ENCODE results near the gene STX18.

STX18 gene

DNA sequence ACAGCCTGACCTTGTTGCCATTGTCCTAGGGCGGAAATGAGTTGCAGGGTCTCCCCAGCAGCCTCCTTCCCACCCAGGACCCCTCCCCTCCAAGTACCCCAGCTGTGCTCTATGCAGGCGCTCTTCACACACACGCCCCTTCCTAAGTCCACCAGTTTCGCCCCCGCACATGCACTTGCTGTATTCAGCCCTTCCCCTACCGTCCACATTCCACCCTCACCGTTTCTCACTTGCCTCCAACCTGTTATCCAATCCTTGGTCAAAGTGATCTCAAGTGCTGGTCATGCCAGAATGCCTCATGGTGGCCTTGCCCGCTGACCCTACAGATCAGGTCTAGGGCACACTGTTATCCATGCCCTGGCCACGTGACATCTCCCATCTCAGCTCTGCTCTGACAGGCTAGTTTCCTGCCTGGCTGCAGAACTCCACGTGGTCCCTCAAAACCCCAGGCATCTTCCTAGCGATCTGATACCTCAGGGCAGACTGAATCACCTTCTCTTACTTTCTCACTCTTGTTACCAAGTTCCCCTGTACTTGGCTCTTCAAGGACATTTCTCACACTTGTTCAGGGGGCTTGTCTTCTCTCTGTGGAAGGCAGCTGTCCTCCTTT lies 115.2 kb downstream of the STX18 start:
- H3K9me3 ChIP-seq, result no peaks in the 10 kb centered on the region
- DNase-seq, result no peak
- TF ChIP-seq, protein P1, sequence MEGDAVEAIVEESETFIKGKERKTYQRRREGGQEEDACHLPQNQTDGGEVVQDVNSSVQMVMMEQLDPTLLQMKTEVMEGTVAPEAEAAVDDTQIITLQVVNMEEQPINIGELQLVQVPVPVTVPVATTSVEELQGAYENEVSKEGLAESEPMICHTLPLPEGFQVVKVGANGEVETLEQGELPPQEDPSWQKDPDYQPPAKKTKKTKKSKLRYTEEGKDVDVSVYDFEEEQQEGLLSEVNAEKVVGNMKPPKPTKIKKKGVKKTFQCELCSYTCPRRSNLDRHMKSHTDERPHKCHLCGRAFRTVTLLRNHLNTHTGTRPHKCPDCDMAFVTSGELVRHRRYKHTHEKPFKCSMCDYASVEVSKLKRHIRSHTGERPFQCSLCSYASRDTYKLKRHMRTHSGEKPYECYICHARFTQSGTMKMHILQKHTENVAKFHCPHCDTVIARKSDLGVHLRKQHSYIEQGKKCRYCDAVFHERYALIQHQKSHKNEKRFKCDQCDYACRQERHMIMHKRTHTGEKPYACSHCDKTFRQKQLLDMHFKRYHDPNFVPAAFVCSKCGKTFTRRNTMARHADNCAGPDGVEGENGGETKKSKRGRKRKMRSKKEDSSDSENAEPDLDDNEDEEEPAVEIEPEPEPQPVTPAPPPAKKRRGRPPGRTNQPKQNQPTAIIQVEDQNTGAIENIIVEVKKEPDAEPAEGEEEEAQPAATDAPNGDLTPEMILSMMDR (IDR thresholded peaks at IDR 0.05), result no peak
- H3K4me3 ChIP-seq, result no peak overlapping the region
- no peak overlapping the region for H3K27ac ChIP-seq
- H3K36me3 ChIP-seq, result peaks cover 26 to 62% (median 40%) of the 10 kb centered on the region in 3 donors
- intact Hi-C loops (cut with DNase I; ENCODE audit: low total_unique reads), result no loop called here
- no peaks in the 10 kb centered on the region for H3K27me3 ChIP-seq
- no peaks in the 10 kb centered on the region for H3K4me1 ChIP-seq

DNA sequence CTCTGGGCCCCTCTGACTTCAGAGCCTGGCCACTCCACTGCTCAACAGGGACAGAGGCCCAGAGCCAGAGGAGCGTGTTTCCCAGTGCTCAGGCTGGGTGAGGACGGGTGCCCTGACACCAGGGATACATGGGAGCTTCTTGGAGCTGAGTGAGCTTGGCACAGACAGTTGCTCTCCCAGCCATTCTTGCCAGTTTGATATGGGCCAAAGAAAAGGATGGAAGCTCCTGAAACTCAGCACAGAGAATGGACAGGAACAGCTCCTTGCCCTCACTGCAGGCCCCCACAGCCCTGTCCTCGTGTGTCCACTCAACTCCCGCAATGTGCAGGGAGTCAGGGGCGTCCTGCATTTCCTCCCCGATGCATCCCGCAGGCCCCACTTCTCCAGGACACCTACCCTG lies 116.2 kb downstream of the STX18 start:
- no peaks in the 10 kb centered on the region for H3K4me1 ChIP-seq
- DNase-seq, result peak in 1 of 2 donors; percentile 7
- TF ChIP-seq, protein P1 (IDR thresholded peaks at IDR 0.05), result no peak
- H3K9me3 ChIP-seq, result no peaks in the 10 kb centered on the region
- H3K27ac ChIP-seq, result no peak overlapping the region
- H3K36me3 ChIP-seq, result peaks cover 35 to 70% (median 49%) of the 10 kb centered on the region in 3 donors
- H3K4me3 ChIP-seq, result no peak overlapping the region
- no peaks in the 10 kb centered on the region for H3K27me3 ChIP-seq
- intact Hi-C loops (cut with DNase I; ENCODE audit: low total_unique reads), result no loop called here

DNA sequence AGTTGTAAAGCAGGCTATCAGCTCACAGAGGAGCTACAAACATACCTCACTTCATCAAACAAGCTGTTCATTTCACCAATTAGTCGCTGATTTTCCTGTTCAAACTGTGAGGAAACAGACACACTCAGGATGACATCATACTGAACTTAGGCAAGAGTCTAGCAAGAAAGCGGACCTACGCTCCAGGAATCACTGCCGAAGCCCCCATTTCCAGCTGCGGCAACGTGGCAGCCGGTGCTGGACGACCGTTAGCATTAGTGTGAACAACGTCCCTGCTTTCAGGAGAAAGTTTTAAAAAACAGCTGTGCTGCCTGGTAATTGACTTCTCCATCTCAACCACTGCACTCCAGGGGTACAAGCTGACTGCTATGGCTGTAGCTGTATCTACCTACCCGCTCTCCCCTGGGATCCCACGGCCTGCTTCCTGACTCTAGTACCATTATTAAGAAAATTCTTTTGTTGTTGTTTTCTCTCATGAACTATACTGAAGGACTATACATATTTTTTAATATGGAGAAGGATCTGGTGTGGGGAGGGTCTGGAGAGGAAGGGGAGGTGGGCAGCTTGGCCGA lies 116.6 kb downstream of the STX18 start:
- H3K4me1 ChIP-seq, result no peaks in the 10 kb centered on the region
- intact Hi-C loops (cut with DNase I; ENCODE audit: low total_unique reads), result no loop called here
- peaks cover 39 to 75% (median 54%) of the 10 kb centered on the region in 3 donors for H3K36me3 ChIP-seq
- DNase-seq, result no peak
- no peak overlapping the region for H3K27ac ChIP-seq
- no peaks in the 10 kb centered on the region for H3K9me3 ChIP-seq
- TF ChIP-seq, protein P1 (IDR thresholded peaks at IDR 0.05), result no peak
- H3K27me3 ChIP-seq, result no peaks in the 10 kb centered on the region
- H3K4me3 ChIP-seq, result no peak overlapping the region

DNA sequence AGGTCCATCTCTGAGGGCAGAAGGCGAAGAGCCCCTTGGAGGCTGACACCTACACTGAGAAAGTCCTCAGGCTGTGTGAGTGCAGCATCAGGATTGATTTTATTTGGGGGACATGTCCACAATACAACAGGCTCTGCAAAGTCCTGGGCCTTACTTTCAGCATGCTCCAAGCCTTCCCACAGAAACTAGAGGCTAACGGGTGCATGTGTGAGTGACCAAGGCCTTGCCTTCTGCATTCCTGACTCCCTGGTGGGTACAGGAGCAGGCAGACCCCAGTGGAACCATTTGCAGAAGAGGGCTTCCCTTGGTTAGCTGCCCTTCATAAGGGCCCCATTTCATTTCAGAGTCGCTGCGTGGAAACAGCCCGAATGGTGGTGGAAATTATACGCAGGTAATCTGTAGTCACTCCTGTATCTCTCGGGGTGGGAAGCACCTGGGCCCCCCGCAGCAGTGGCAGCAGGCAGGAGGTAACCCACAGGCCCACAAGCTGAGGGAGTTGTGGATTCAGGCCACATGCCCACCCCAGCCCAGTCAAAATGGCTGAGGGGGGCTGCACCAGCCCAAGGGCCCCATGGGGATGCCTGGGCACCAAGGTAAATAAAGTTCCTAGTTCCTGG lies 117.2 kb downstream of the STX18 start:
- Histone ChIP-seq H3K36me3 (peaks cover 45 to 80% (median 60%) of the 10 kb centered on the region in 3 donors), H3K4me3 (no peak overlapping the region), H3K27me3 (no peaks in the 10 kb centered on the region), H3K27ac (no peak overlapping the region), H3K9me3 (no peaks in the 10 kb centered on the region), H3K4me1 (no peaks in the 10 kb centered on the region)
- intact Hi-C loops (cut with DNase I; ENCODE audit: low total_unique reads), result no loop called here
- TF ChIP-seq, protein P1 (IDR thresholded peaks at IDR 0.05), result no peak
- peak in 1 of 2 donors; percentile 4 for DNase-seq

DNA sequence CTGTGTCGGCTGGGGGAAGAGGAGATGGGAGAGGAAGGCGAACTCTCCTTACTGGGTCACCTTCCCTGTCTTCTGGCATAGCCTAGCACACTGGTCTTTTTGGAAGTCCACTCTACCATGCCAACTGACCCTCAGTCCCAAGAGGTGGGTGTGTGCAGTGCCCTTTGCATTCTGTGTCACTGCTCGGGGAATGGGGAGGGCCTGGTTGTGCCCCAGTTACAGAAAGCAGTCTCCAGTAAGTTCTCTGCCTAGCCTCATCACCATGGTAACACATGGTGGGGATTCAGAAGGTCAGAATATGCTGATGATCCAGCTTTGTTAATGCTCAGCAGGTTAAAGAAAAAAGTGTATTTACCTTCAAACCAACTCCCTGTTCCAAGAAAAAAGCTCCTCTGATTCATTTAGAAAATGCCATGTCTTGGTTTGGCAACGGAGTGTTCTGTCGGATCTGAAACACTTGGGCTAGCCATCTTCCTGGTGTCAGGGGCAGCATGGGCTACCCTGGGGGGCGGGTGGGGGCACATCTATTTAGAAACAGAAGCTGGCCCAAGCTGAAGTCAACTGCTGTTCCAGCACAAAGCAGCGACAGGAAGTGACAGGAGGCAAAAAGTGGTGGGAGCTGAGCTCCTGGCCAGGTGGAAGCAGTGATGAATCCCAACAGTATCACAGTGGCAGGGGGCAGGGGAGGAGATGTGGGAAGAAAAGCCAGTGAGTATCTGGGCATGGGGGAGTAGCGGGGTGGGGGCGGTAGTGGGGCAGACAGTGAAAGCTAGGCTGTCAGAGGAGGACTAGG lies 117.9 kb downstream of the STX18 start:
- DNase-seq, result peak in 1 of 2 donors; percentile 10
- no peaks in the 10 kb centered on the region for H3K27me3 ChIP-seq
- intact Hi-C loops (cut with DNase I; ENCODE audit: low total_unique reads), result no loop called here
- no peak overlapping the region for H3K4me3 ChIP-seq
- TF ChIP-seq, protein P1 (IDR thresholded peaks at IDR 0.05), result no peak
- H3K4me1 ChIP-seq, result no peaks in the 10 kb centered on the region
- H3K27ac ChIP-seq, result no peak overlapping the region
- H3K36me3 ChIP-seq, result peaks cover 52 to 88% (median 67%) of the 10 kb centered on the region in 3 donors
- no peaks in the 10 kb centered on the region for H3K9me3 ChIP-seq
